ENCODE measurements around the gene NDST3. TPM values are rescaled to one million over a fixed set of nuclear protein-coding genes. Genes with fewer than 3 reads are reported as not detected.

Gene NDST3
- total RNA-seq, 4 donors from 2014 or later: 0.25 TPM; not detected in 3

DNA sequence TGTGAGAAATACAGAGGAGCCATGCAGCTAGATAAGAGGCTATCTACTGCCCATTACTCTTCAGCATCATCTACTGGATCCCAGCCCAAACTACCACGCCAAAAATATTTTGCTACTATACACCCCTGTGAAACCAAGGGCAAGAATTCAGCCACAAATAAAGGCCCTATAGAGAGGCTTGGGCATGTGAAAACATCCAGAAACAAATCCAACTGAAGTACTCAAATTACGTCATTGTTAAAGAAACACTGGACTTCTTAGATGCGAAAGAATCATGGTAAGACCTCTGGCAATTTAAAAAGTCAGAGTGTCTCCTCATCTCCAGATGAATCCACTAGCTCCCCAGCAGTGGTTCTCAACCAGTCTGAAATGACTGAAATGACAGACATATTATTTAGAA is 12.8 kb downstream of the NDST3 start:
- intact Hi-C loops (cut with DNase I; ENCODE audit: low total_unique reads): no loop called here
- no peak overlapping the region for H3K4me3 ChIP-seq (ENCODE audit: low read depth, poor library complexity, severe bottlenecking)
- no peak for DNase-seq (ENCODE audit: low spot score in 2 of 2)
- TF ChIP-seq, protein P1, sequence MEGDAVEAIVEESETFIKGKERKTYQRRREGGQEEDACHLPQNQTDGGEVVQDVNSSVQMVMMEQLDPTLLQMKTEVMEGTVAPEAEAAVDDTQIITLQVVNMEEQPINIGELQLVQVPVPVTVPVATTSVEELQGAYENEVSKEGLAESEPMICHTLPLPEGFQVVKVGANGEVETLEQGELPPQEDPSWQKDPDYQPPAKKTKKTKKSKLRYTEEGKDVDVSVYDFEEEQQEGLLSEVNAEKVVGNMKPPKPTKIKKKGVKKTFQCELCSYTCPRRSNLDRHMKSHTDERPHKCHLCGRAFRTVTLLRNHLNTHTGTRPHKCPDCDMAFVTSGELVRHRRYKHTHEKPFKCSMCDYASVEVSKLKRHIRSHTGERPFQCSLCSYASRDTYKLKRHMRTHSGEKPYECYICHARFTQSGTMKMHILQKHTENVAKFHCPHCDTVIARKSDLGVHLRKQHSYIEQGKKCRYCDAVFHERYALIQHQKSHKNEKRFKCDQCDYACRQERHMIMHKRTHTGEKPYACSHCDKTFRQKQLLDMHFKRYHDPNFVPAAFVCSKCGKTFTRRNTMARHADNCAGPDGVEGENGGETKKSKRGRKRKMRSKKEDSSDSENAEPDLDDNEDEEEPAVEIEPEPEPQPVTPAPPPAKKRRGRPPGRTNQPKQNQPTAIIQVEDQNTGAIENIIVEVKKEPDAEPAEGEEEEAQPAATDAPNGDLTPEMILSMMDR (IDR thresholded peaks at IDR 0.05): no peak
- TF ChIP-seq POLR2A (IDR thresholded peaks at IDR 0.05): no peak
- 90 to 95% methylated on average over 3 of the region's 3 CpGs for WGBS, 2 donors

DNA sequence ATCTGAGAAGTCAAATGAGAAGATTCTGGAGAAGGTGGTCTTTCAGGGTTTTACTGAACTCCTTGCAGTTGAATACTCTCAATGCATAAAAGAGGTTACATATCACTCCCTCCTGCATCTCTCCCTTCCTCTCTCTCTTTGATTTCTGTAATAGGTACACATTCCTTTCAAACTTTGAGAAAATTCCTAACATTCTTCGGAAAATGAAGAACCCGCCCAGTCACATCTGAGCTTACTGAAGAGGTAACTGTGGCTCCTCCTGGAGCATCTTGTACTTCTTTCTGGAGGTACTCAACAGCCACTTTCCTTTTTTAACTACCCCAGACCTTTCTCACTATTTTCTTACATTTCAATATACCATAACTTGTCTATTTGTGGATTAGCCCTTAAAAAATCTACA is 24.7 kb downstream of the NDST3 start:
- no peak for DNase-seq (ENCODE audit: low spot score in 2 of 2)
- intact Hi-C loops (cut with DNase I; ENCODE audit: low total_unique reads): no loop called here
- no peak for TF ChIP-seq POLR2A (IDR thresholded peaks at IDR 0.05)
- TF ChIP-seq, protein P1 (IDR thresholded peaks at IDR 0.05): no peak
- WGBS, 2 donors: 77 to 82% methylated on average over 2 of the region's 2 CpGs
- H3K4me3 ChIP-seq (ENCODE audit: low read depth, poor library complexity, severe bottlenecking): no peak overlapping the region

DNA sequence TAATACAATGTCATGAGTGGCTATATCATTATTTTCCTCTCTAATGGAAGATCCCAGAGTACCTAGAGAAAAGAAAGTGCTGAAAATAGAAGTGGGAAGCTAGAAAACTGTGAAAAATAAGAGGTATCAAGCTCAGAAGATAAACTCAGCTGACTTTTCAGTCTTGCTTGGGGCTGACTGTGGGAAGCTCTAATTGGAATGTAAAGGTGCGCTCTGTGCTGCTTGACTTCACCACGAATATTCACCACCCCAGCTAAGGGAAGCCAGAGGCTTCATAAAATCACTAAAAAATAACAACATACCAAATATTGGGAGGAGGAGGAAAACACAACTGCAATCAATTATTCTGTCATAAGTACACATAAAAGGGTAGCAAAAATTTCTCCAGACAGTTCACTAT is 25.1 kb downstream of the NDST3 start:
- TF ChIP-seq, protein P1 (IDR thresholded peaks at IDR 0.05): no peak
- no peak for TF ChIP-seq POLR2A (IDR thresholded peaks at IDR 0.05)
- DNase-seq (ENCODE audit: low spot score in 2 of 2): no peak
- intact Hi-C loops (cut with DNase I; ENCODE audit: low total_unique reads): no loop called here
- 60 to 67% methylated on average over 2 of the region's 2 CpGs for WGBS, 2 donors
- no peak overlapping the region for H3K4me3 ChIP-seq (ENCODE audit: low read depth, poor library complexity, severe bottlenecking)

DNA sequence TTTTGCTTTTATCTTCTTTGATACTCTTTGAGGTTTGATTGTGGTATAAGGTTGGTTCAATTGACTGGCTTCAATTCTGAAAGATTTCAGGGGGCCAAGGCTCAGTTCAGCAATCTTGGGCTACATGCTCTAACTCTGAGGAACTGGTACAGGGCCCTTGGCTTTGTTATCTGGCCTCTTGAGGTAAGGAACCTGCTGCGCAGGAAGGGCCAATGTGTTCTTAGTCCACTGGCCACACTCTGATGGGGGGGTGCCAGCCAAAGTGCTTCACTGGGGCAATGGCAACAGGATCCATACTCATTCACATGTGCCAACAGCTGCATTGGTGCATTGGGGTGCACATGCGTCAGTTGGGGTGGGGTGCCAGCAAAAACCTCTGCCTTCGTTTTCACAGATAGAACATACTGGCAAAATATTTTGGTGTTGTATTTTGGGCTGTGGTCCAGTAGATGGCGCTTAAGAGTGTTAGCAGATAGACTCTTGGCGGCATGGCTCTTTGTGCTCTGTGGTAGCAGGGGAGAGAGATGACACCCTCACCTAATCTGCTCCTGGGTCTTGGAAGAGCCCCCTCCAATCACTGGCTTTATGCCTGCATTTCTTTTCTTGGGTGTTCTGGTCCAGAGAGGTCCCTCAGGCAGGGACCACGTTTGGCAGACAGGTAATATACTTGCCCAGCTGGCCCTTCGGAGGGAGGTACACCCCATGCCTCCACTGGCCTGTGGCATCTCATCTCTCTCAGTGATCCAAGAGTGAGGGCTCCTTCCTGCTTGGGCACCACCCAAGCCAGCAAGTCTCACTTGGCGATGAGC is 42.9 kb downstream of the NDST3 start:
- WGBS, 2 donors: 65 to 76% methylated on average over 6 to 8 of the region's 8 CpGs
- no peak for DNase-seq (ENCODE audit: low spot score in 2 of 2)
- no peak for TF ChIP-seq POLR2A (IDR thresholded peaks at IDR 0.05)
- TF ChIP-seq, protein P1 (IDR thresholded peaks at IDR 0.05): no peak
- intact Hi-C loops (cut with DNase I; ENCODE audit: low total_unique reads): no loop called here
- H3K4me3 ChIP-seq (ENCODE audit: low read depth, poor library complexity, severe bottlenecking): no peak overlapping the region

DNA sequence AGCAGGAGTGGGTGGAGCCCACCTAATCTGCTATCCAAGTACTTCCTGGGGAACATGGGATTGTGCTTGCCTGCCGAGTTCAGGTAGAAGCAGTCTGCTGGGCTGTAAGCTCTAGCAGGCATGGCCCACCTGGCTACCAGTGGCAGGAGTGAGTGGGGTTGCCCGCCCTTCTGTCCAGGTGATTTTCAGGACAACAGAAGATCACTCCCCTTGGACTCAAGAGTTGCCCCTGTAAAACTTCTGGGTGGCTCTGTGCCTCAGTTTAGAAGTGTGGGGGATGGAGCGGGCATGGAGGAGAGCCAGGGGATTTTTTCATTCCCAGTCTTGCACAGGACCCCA is 43.5 kb downstream of the NDST3 start:
- TF ChIP-seq, protein P1 (IDR thresholded peaks at IDR 0.05): no peak
- DNase-seq (ENCODE audit: low spot score in 2 of 2): no peak
- H3K4me3 ChIP-seq (ENCODE audit: low read depth, poor library complexity, severe bottlenecking): no peak overlapping the region
- WGBS, 2 donors: 92 to 93% methylated on average over 3 of the region's 3 CpGs
- intact Hi-C loops (cut with DNase I; ENCODE audit: low total_unique reads): no loop called here

DNA sequence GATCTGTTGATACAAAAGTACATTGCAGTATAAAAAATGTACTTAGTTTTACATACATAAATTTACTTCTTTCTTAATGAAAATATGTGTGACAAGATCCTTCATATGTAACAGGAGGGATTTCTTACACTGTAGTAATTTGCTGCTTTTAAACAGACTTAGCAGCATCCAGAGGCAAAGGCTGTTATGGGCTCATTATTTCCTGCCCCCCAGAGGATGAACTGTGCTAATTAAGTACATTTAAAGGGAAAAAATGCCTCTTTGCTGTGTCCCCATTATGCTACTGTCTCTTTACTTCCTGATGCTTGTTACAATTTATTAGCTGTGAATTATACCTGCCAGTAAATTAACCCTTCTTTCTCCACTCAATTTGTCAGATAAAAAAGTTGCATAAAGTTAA is 47.1 kb downstream of the NDST3 start:
- TF ChIP-seq, protein P1 (IDR thresholded peaks at IDR 0.05): no peak
- no peak for TF ChIP-seq POLR2A (IDR thresholded peaks at IDR 0.05)
- no peak for DNase-seq (ENCODE audit: low spot score in 2 of 2)
- H3K4me3 ChIP-seq (ENCODE audit: low read depth, poor library complexity, severe bottlenecking): no peak overlapping the region
- intact Hi-C loops (cut with DNase I; ENCODE audit: low total_unique reads): no loop called here
